ENCODE results near the gene GRB10.

DNA sequence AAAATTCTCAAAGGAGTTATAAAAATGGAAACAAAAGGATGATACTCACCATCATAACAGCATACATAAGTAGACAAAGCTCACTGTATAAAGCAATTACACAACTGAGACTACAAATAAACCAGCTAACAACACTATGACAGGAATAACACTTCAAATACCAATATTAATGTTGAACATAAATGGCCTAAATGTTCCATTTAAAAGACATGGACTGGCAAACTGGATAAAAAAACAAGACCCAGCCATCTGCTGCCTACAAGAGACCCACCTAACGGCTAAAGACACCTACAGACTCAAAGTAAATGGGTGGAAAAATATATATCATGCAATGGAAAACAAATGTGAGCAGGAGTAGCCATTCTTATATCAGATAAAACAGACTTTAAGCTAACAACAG is 148.3 kb downstream of the GRB10 start:
- TF ChIP-seq, protein P1, sequence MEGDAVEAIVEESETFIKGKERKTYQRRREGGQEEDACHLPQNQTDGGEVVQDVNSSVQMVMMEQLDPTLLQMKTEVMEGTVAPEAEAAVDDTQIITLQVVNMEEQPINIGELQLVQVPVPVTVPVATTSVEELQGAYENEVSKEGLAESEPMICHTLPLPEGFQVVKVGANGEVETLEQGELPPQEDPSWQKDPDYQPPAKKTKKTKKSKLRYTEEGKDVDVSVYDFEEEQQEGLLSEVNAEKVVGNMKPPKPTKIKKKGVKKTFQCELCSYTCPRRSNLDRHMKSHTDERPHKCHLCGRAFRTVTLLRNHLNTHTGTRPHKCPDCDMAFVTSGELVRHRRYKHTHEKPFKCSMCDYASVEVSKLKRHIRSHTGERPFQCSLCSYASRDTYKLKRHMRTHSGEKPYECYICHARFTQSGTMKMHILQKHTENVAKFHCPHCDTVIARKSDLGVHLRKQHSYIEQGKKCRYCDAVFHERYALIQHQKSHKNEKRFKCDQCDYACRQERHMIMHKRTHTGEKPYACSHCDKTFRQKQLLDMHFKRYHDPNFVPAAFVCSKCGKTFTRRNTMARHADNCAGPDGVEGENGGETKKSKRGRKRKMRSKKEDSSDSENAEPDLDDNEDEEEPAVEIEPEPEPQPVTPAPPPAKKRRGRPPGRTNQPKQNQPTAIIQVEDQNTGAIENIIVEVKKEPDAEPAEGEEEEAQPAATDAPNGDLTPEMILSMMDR (IDR thresholded peaks at IDR 0.05) = no peak
- no peak for TF ChIP-seq POLR2A (IDR thresholded peaks at IDR 0.05)

All from uterus (tissue), 2 donors.